A673 (cell line): Measurements from ENCODE around the gene VWF. TPM values are rescaled to one million over a fixed set of nuclear protein-coding genes. Genes with fewer than 3 reads are reported as not detected.

ENCODE experiments used
- BruUV-seq: library from RNA; stranded (reverse); fragments of 400-500 nt; replicated peaks from 2 replicates; lab custom pipeline; 2021; lab: Mats Ljungman, UMichigan
- CTCF ChIA-PET: fragments of 300-600 bp; sonication (Branson Sonifier 250); formaldehyde crosslinking; loops from one replicate; lab custom pipeline; 2022; ENCODE audit warnings: antibody characterized with exemption; lab: Charles Lee
- POLR2A ChIA-PET: fragments of 300-600 bp; sonication (Branson Sonifier 250); formaldehyde crosslinking; loops from one replicate; lab custom pipeline; 2022; ENCODE audit warnings: antibody characterized with exemption; ENCODE audit not compliant: low non-redundant PET; lab: Charles Lee
- DNase-seq: peaks from one replicate; pipeline ENCODE4 v3.0.0-alpha.2; 2015; ENCODE audit warnings: low spot score
- H3K27ac ChIP-seq: fragments of 200-600 bp; sonication (generic); 2 replicates; pipeline ENCODE4 v1.5.1; 2016; ENCODE audit warnings: mixed run types, low read depth, mild to moderate bottlenecking, mixed read lengths, antibody characterized with exemption, low read length; ENCODE audit not compliant: poor library complexity, severe bottlenecking
- H3K27me3 ChIP-seq: fragments of 200-600 bp; sonication (generic); replicated peaks from 2 replicates; pipeline ENCODE4 v1.6.1; 2017; ENCODE audit warnings: mixed run types, low read depth, mild to moderate bottlenecking, mixed read lengths, antibody characterized with exemption, low read length; ENCODE audit not compliant: insufficient read depth, poor library complexity
- H3K36me3 ChIP-seq: fragments of 200-600 bp; sonication (generic); 2 replicates; pipeline ENCODE4 v1.6.1; 2016; ENCODE audit warnings: mixed run types, mild to moderate bottlenecking, mixed read lengths, antibody characterized with exemption, low read length; ENCODE audit not compliant: insufficient read depth, poor library complexity, severe bottlenecking
- H3K4me1 ChIP-seq: fragments of 200-600 bp; sonication (generic); 2 replicates; pipeline ENCODE4 v1.6.1; 2017; ENCODE audit warnings: mixed run types, mild to moderate bottlenecking, mixed read lengths, antibody characterized with exemption, low read length; ENCODE audit not compliant: insufficient read depth, poor library complexity, severe bottlenecking
- H3K4me3 ChIP-seq: fragments of 200-600 bp; sonication (generic); 2 replicates; pipeline ENCODE4 v1.5.1; 2016; ENCODE audit warnings: low read depth, mixed run types, mild to moderate bottlenecking, mixed read lengths, low read length; ENCODE audit not compliant: poor library complexity, severe bottlenecking
- H3K9me3 ChIP-seq: fragments of 200-600 bp; sonication (generic); 2 replicates; pipeline ENCODE4 v1.6.1; 2016; ENCODE audit warnings: mixed run types, low read depth, mild to moderate bottlenecking, mixed read lengths, antibody characterized with exemption, low read length; ENCODE audit not compliant: poor library complexity, severe bottlenecking
- CTCF ChIP-seq: fragments of 300-800, 200-600 bp; sonication (generic); conservative IDR thresholded peaks from 2 replicates; pipeline ENCODE4 v1.5.1; 2017; ENCODE audit warnings: low read depth, mild to moderate bottlenecking, antibody characterized with exemption, low read length, moderate library complexity, mixed read lengths
- EZH2 ChIP-seq: fragments of 200-600 bp; sonication (generic); IDR thresholded peaks from 2 replicates; pipeline ENCODE4 v1.6.1; 2017; ENCODE audit warnings: borderline replicate concordance, low read depth, mild to moderate bottlenecking, mixed read lengths, antibody characterized with exemption, low read length; ENCODE audit not compliant: poor library complexity, severe bottlenecking
- intact Hi-C: fragments of 100-400 bp; cut with micrococcal nuclease; formaldehyde crosslinking; loops from one replicate; pipeline ENCODE4 v1.10.0; 2022; ENCODE audit not compliant: unreplicated experiment
- total RNA-seq: library from RNA; stranded (reverse); gene quantifications from 2 replicates; pipeline ENCODE4 v1.2.3, GENCODE V29; 2021

The VWF gene
- total RNA-seq, 1 experiment from 2014 or later: not detected

DNA sequence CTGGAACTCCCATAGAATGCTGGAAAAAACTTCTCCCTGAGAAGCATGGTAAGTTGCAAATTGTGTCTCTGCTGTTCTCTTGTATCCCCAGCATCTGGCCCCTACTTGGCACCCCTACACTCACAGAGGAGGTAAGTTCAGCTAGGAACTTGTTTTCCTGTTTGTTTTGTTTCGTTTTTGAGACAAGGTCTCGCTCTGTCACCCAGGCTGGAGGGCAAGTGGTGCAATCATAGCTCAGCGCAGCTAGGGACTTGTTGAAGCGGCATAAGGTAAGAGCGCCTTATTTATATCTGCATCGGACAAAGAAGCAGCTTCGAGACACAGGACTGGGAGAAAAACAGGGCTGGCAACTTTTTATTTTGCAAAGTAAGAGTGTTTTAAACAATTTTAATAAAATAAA lies 161.0 kb downstream of the VWF start:
- POLR2A ChIA-PET: no interaction called here

GRCh38 chr12:5960783-5961182 lies 163.7 kb downstream of the VWF start:
- no peaks in the 10 kb centered on the region for H3K36me3 ChIP-seq
- CTCF ChIA-PET: no interaction called here
- TF ChIP-seq EZH2: no peak
- TF ChIP-seq CTCF: no peak
- no peaks in the 10 kb centered on the region for H3K9me3 ChIP-seq
- POLR2A ChIA-PET: no interaction called here
- H3K27ac ChIP-seq: no peak overlapping the region
- intact Hi-C loops: no loop called here
- BruUV-seq: no TSS peak
- H3K4me3 ChIP-seq: no peak overlapping the region
- no peaks in the 10 kb centered on the region for H3K27me3 ChIP-seq
- H3K4me1 ChIP-seq: peaks cover 16% of the 10 kb centered on the region
- no peak for DNase-seq

More for the DNA sequence above, 161.0 kb downstream of the VWF start:
- H3K27ac ChIP-seq: no peak overlapping the region
- H3K9me3 ChIP-seq: no peaks in the 10 kb centered on the region
- intact Hi-C loops: no loop called here
- BruUV-seq: no TSS peak
- DNase-seq: no peak
- H3K27me3 ChIP-seq: no peaks in the 10 kb centered on the region
- H3K4me1 ChIP-seq: peaks cover 16% of the 10 kb centered on the region
- no peaks in the 10 kb centered on the region for H3K36me3 ChIP-seq
- TF ChIP-seq EZH2: no peak
- no peak for TF ChIP-seq CTCF
- CTCF ChIA-PET: no interaction called here
- no peak overlapping the region for H3K4me3 ChIP-seq

- Histone ChIP-seq H3K9me3 (no peaks in the 10 kb centered on the region), H3K36me3 (no peaks in the 10 kb centered on the region), H3K4me1 (no peaks in the 10 kb centered on the region), H3K27me3 (no peaks in the 10 kb centered on the region), H3K4me3 (no peak overlapping the region), H3K27ac (no peak overlapping the region)
- no peak for TF ChIP-seq CTCF
- TF ChIP-seq EZH2: no peak
- POLR2A ChIA-PET: interaction anchor here (0.6 kb wide), 1 partner anchor 1015 kb away, joined by 4 read pairs; no protein-coding TSS in a partner anchor
- intact Hi-C loops: no loop called here
- BruUV-seq: no TSS peak
- DNase-seq: no peak
- CTCF ChIA-PET: interaction anchor here (0.7 to 0.8 kb wide), 2 partner anchors 9 to 1199 kb away, joined by 3 to 4 read pairs; no protein-coding TSS in a partner anchor
Observed at GRCh38 chr12:5956987-5957386, 167.5 kb downstream of the VWF start.
